SU-DHL-6 (cell line): ENCODE data around the gene CFL1.

Experiments
- H2AFZ ChIP-seq: fragments of 200-600 bp; sonication (generic); 2 replicates; pipeline ENCODE4 v1.6.1; 2014; ENCODE audit warnings: low read depth, mild to moderate bottlenecking, moderate library complexity, mixed read lengths, antibody characterized with exemption, low read length; ENCODE audit not compliant: severe bottlenecking
- H3F3A ChIP-seq: fragments of 200-600 bp; shearing (Covaris generic); 2 replicates; pipeline ENCODE4 v1.6.0; 2016; ENCODE audit warnings: antibody characterized with exemption, mild to moderate bottlenecking; ENCODE audit not compliant: insufficient read depth
- H3K27ac ChIP-seq: fragments of 200-600 bp; sonication (generic); 2 replicates; pipeline ENCODE4 v1.5.1; 2016; ENCODE audit warnings: low read depth, mild to moderate bottlenecking, low read length, moderate library complexity, mixed read lengths
- H3K27me3 ChIP-seq: fragments of 200-600 bp; sonication (generic), shearing (Covaris generic); 2 replicates; pipeline ENCODE4 v1.6.0; 2014; ENCODE audit warnings: mild to moderate bottlenecking, low read length
- H3K36me3 ChIP-seq: fragments of 200-600 bp; sonication (generic); 2 replicates; pipeline ENCODE4 v1.6.1; 2014; ENCODE audit warnings: mild to moderate bottlenecking, low read length, mixed read lengths
- H3K4me2 ChIP-seq: fragments of 300-600, 200-600 bp; shearing (Covaris generic), sonication (generic); 2 replicates; pipeline ENCODE4 v1.6.0; 2014; ENCODE audit warnings: low read length, low read depth, mild to moderate bottlenecking; ENCODE audit not compliant: poor library complexity, severe bottlenecking
- H3K4me3 ChIP-seq: fragments of 200-600 bp; sonication (generic); 2 replicates; pipeline ENCODE4 v1.5.1; 2014; ENCODE audit warnings: antibody characterized with exemption, low read length, mild to moderate bottlenecking, mixed read lengths; ENCODE audit not compliant: insufficient read depth, poor library complexity, severe bottlenecking
- H3K79me2 ChIP-seq: fragments of 200-600 bp; sonication (generic); 2 replicates; pipeline ENCODE4 v1.6.1; 2014; ENCODE audit warnings: mild to moderate bottlenecking, low read length, moderate library complexity; ENCODE audit not compliant: insufficient read depth
- H3K9ac ChIP-seq: fragments of 200-600 bp; sonication (generic); 2 replicates; pipeline ENCODE4 v1.7.0; 2014; ENCODE audit warnings: mild to moderate bottlenecking, low read length
- H3K9me2 ChIP-seq: fragments of 200-600 bp; sonication (generic); replicated peaks from 2 replicates; pipeline ENCODE4 v1.6.1; 2014; ENCODE audit warnings: low read length; ENCODE audit not compliant: insufficient read depth
- H3K9me3 ChIP-seq: fragments of 200-600 bp; sonication (generic); 2 replicates; pipeline ENCODE4 v1.6.1; 2014; ENCODE audit warnings: low read length, mixed read lengths; ENCODE audit not compliant: insufficient read depth
- H4K20me1 ChIP-seq: fragments of 200-600 bp; sonication (generic); 2 replicates; pipeline ENCODE4 v1.6.1; 2014; ENCODE audit warnings: low read depth, mild to moderate bottlenecking, antibody characterized with exemption, low read length, moderate library complexity, mixed read lengths
- EZH2phosphoT487 ChIP-seq: fragments of 200-600 bp; sonication (generic), shearing (Covaris generic); conservative IDR thresholded peaks from 2 replicates; pipeline ENCODE4 v1.6.1; 2018; ENCODE audit warnings: mild to moderate bottlenecking, antibody characterized with exemption, low read length, moderate library complexity, mixed read lengths
- TF ChIP-seq, protein P1 (sequence below): fragments of 200-600 bp; sonication (generic); IDR thresholded peaks from one replicate; pipeline ENCODE4 v1.5.1; 2017; ENCODE audit warnings: antibody characterized with exemption, mild to moderate bottlenecking, low read length, moderate library complexity; ENCODE audit not compliant: insufficient read depth, poor library complexity, severe bottlenecking

Gene CFL1

DNA sequence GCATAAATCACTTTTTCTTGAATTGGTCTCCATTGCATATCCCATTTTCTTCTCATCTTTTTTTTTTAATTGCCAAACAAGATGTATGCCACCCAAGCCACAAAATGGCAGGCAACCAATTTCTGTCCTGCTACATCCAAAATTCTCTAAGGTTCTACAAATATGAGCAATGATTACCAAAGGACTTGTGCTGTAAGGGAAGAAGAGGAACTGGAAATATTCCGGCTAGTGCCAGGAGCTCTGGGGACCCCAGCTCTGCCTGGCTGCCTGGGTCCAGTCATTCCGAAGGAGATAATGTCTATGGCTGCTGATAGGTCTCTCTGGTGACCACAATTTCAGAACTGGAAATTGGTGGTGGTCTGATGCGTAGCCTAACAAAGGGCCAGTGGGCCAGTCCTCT is 41.3 kb downstream of the CFL1 start:
- H4K20me1 ChIP-seq: no peaks in the 10 kb centered on the region
- H3K27ac ChIP-seq: no peak overlapping the region
- no peaks in the 10 kb centered on the region for H3K27me3 ChIP-seq
- H3F3A ChIP-seq: no peaks in the 10 kb centered on the region
- no peaks in the 10 kb centered on the region for H3K9me2 ChIP-seq
- no peaks in the 10 kb centered on the region for H3K79me2 ChIP-seq
- no peak overlapping the region for H2AFZ ChIP-seq
- H3K9me3 ChIP-seq: no peaks in the 10 kb centered on the region
- no peaks in the 10 kb centered on the region for H3K36me3 ChIP-seq
- H3K4me3 ChIP-seq: no peak overlapping the region
- TF ChIP-seq EZH2phosphoT487: no peak
- TF ChIP-seq, protein P1, sequence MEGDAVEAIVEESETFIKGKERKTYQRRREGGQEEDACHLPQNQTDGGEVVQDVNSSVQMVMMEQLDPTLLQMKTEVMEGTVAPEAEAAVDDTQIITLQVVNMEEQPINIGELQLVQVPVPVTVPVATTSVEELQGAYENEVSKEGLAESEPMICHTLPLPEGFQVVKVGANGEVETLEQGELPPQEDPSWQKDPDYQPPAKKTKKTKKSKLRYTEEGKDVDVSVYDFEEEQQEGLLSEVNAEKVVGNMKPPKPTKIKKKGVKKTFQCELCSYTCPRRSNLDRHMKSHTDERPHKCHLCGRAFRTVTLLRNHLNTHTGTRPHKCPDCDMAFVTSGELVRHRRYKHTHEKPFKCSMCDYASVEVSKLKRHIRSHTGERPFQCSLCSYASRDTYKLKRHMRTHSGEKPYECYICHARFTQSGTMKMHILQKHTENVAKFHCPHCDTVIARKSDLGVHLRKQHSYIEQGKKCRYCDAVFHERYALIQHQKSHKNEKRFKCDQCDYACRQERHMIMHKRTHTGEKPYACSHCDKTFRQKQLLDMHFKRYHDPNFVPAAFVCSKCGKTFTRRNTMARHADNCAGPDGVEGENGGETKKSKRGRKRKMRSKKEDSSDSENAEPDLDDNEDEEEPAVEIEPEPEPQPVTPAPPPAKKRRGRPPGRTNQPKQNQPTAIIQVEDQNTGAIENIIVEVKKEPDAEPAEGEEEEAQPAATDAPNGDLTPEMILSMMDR: no peak
- H3K4me2 ChIP-seq: no peak overlapping the region
- H3K9ac ChIP-seq: no peak overlapping the region

DNA sequence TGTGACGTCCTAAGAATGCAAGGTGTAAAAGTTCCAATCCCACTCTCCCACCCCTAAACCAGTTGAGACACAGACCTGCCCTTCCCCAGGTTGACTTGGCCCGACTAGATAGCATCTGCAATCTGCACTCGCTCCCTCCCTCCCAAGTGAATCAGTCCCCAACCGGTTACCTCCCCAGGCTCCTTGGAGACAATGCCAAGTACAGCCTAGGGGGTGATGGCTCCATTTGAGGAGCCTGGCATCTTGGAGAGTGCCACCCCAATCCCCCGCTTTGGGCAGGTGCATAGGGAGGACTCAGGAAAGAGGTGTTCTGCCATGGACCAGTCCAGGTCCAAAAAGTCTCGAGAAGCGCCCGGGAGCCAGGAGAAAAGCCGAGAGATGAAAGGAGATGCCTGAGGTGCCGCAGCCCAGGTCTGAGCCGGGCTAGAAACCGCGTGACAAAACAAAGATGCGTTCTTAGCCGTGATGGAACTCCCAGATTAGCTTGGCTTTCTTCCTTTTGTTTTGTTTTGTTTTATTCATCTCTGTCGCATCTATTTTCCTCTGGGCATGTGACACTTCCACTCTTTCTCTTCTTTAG is 42.9 kb downstream of the CFL1 start:
- no peaks in the 10 kb centered on the region for H3K36me3 ChIP-seq
- no peaks in the 10 kb centered on the region for H3F3A ChIP-seq
- H2AFZ ChIP-seq: no peak overlapping the region
- no peaks in the 10 kb centered on the region for H4K20me1 ChIP-seq
- H3K9ac ChIP-seq: no peak overlapping the region
- H3K9me2 ChIP-seq: no peaks in the 10 kb centered on the region
- no peak overlapping the region for H3K4me3 ChIP-seq
- no peaks in the 10 kb centered on the region for H3K9me3 ChIP-seq
- TF ChIP-seq EZH2phosphoT487: no peak
- TF ChIP-seq, protein P1: no peak
- no peaks in the 10 kb centered on the region for H3K79me2 ChIP-seq
- no peak overlapping the region for H3K4me2 ChIP-seq
- H3K27ac ChIP-seq: no peak overlapping the region
- no peaks in the 10 kb centered on the region for H3K27me3 ChIP-seq

DNA sequence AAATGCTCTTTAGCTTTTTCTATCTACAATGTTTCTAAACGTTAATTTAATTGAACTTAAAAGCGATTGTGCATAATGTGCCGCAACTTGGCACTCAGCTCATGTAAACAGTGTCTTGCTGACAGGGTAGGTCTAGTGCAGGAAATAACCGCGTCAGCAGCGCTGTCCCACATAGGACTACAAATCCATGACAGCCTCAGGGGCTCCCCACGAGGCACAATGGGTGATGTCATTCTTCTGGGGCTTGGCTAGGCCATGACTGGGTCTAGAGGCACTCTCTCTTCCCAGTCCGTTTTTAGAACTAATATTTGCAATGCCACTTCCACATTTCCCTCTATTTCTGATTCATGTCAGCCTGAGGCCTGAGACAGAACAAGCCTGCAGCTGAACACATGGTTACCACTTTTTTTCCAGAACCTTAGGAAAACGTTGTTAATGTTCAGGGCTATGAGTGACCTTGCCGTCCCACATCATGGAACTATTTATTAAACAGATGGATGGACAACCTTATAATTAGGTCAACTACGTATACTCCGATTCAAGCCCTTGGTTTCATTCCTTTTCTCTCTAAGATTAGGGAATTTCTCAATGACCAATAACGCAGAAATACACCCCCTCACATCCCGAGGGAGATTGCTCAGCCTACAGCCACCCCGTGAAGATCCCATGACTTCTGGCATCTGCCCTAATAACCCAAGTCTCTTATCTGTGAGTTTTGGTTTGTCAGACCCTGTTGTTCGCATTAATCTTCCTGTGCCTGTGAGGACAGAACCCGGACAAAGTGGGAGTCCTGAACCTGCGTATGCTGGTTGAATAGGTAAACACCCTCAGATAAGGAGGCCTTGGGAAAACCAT is 43.6 kb downstream of the CFL1 start:
- Histone ChIP-seq H3K9ac (no peak overlapping the region), H3K4me2 (no peak overlapping the region), H3K9me3 (no peaks in the 10 kb centered on the region), H4K20me1 (no peaks in the 10 kb centered on the region), H3F3A (no peaks in the 10 kb centered on the region), H2AFZ (no peak overlapping the region), H3K27me3 (no peaks in the 10 kb centered on the region), H3K36me3 (no peaks in the 10 kb centered on the region), H3K79me2 (no peaks in the 10 kb centered on the region), H3K27ac (no peak overlapping the region), H3K4me3 (no peak overlapping the region), H3K9me2 (no peaks in the 10 kb centered on the region)
- TF ChIP-seq EZH2phosphoT487: no peak
- TF ChIP-seq, protein P1: no peak
